Stimulated activated CD8-positive, alpha-beta memory T cell treated with anti-CD3 and anti-CD28 coated beads, Interleukin-12 subunit alpha, Interleukin-12 subunit beta, amount 100 ng/mL, for 1 hour (primary cell): Measurements from ENCODE around the gene LIX1.

Experiments used
- DNase-seq: peaks from one replicate; pipeline ENCODE4 v3.0.0-alpha.2; 2020; ENCODE audit warnings: low read depth

The LIX1 gene

GRCh38 chr5:97074859-97075489 is 67.4 kb downstream of the LIX1 start:
- DNase-seq = no peak

GRCh38 chr5:97073420-97073819 is 69.0 kb downstream of the LIX1 start:
- DNase-seq = no peak

GRCh38 chr5:97072696-97073095 is 69.7 kb downstream of the LIX1 start:
- no peak for DNase-seq

DNA sequence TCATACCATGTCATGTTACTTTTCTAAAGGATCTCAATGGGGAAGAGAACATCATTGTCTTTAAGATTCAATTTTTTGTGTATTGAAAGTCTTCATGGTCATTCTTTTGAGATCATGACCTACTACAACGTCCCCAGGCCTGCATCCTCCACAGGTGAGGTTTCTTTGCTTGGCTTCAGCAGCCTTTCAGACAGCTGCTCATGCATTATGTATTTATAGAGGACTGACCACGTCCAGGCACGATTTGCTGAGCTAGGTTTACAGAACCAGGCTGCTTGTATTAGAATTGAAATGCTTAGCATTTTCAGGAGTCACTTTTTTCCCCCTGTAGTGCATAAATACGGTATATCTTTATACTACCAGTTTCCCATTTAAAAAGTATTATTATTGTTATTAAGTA is 70.4 kb downstream of the LIX1 start:
- no peak for DNase-seq

DNA sequence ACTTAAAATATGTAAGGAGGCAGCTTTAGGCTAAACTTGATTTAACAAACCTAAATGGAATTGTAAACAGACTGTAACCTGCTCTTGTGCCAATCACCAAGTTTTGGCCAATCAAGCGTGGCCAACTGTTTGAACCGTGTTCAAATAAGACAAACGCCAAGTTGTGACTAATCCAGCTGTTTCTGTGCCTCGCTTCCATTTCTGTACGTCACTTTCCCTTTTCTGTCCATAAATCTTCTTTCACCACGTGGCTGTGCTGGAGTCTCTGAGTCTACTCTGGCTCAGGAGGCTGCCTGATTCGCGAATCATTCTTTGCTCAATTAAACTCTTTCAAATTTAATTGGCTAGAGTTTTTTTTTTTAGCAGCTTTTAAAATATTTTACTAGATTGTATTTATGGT is 71.3 kb downstream of the LIX1 start:
- DNase-seq = no peak

DNA sequence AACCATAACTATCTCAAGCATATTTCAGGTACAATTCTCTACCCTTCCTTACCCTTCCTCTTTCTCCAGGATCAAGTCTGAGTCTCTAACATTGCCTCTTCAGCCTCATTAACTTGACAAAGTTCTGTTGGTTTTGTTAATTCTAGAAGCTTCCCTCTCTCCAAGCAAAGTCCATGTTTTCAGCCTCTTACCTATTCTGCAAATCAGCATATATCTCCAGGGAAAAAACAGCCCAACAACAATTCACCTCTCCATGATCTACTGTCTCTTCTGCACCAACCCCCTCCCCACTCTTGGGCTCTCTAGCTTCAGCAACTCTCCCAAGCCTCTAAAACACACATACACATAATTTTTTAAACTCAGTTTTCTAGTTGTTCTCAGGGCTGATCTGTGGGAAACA is 72.2 kb downstream of the LIX1 start:
- DNase-seq = no peak

DNA sequence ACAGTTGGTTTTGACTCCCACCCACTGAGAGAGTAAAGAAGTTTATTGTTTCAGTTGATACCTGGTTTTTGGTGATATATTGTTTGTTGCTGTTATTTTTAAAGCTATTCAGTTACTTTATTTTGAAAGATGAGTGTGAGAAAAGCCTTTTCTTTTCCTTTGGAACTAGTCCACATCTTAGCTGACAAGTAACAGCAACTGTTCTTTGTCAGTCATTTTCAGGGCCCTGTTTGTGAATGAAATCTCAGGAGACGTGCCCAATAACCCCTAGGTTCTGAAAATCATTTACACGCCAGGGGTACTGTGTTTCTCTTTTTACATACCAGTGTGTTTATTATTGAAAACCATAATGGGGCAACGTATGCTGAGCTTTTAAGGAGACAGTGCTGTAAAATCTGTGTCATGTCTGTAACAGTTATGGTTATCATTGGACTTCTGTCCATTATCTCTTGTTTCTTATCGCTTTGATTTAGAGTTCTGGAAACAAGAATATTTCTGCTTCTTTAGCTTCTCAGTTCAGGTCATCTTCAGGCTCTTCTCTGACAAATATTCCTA is 75.0 kb downstream of the LIX1 start:
- DNase-seq = no peak

DNA sequence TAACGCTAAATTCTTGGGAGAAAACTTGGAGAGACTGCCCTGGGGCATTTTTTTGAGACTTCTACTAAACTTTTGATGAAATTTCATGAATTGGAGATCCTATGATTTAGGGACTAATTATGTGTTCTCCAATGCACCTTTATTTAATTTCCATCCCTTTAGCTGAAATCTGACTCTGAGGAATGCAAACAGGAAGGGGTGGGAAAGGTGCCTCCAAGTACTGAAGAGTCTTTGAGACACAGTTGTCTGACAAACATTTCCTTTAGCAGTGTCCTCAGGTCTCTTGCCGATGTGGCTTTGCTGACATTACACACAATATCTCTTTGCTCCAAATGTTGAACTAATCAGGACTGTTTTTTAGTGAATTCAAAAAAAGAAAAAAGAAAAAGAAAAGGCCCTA is 76.9 kb downstream of the LIX1 start:
- DNase-seq = no peak

DNA sequence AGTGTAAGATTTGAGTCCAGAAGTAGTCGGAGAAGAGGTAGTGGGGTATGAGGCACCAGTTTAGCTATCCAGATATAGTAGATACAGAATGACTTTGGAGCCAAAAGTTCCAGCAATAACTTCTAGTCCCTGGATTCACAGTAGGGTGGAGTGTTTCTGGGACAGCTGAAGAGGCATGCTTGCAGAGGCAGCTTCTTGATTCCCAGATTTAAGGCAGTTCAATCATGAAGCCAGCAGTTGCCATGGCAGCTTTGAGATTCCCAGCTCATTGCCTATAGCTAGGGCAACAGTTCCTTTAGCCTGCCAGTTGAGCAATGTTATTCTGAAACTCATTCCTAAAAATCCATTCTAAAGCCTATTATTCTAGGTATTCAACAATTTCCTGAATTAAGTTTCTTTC is 79.2 kb downstream of the LIX1 start:
- no peak for DNase-seq

- no peak for DNase-seq
These were observed 80.4 kb downstream of the LIX1 start for GRCh38 chr5:97062046-97062445.

- DNase-seq = no peak
These were observed 86.1 kb downstream of the LIX1 start for GRCh38 chr5:97056263-97056662.

- no peak for DNase-seq
These were observed 93.2 kb downstream of the LIX1 start for GRCh38 chr5:97049175-97049574.

DNA sequence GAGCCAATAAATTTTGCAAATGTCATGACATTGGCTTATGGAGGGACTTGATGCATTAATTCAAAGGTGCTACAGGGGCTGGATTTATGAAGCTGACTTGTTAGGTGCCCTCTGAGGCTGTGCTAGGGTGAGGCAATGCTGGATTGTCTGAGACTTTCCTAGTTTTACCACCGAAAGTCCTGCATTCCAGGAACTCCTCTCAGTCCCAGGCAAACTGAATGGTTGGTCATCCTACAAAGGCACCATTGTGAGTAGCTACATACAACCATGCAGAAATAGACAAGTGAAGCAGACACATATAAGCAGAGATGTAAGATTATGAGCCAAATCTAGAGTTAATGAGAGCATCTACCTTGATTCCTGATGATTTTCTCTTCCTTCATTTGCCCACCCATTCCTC is 95.3 kb downstream of the LIX1 start:
- no peak for DNase-seq

DNA sequence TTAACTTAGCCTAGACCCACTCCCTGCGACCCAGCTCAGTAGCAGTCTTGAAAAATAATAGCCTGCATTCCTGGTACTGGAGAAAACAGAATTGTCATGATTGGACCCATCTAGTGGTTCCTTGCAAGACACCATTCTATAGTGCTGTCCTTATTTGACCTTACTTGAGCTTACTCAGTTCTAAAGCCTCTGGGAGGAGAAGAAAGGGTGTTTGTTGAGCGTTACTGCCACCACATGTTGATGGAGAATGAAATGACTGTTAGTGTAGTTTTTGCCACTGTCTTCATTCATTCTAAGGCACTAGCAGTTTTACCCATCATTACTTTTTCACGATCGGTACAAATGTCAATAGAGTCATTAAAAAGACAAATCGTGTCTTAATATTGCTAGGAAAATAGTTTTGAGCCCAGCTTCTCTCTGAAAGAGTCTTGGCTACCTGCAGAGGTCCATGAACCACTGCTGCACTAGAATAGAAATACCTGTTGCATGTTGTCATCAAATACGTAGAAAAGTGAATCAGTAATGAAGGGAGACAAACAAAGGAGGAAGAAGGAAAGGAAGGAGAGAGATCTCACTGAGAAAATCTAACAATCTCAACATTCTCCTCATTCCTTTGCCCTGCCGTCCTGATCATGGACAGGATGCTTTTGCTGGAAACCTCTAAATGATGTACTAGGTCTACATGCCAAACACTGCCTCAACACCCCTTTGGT is 96.0 kb downstream of the LIX1 start:
- no peak for DNase-seq

- DNase-seq = no peak
These were observed 98.4 kb downstream of the LIX1 start for GRCh38 chr5:97044052-97044451.

DNA sequence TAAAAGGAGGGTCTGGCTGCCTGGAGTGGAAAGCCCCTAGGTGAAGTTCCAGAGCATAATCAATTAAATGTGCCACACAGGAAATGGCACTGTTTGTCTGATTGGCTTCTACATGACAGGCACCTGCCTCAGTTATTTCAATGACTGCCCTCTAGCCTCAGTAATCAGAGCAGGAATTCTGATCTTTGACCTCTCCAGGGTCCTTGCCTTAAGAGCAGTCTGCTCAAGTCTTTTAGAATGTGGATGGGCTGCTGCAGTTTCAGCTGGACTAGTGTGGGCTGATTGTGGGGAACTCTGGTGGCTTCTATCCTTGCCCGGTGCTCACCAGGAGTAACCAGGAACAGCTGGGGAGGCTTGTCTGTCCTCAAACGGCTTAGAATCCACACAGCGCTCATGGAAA is 98.9 kb downstream of the LIX1 start:
- DNase-seq = no peak

- no peak for DNase-seq
These were observed 99.4 kb downstream of the LIX1 start for GRCh38 chr5:97042996-97043395.
